ENCODE results near the gene CCM2L.
"Not testable (repeated sequence)": the region's sequence is repeated elsewhere in the genome, so short reads cannot be mapped to it uniquely, and the experiment has no call there.

The CCM2L gene

GRCh38 chr20:32029561-32029960 is 19.3 kb downstream of the CCM2L start:
- no CpG with 5 or more reads among the region's 11 CpGs for WGBS (ENCODE audit: extremely low coverage, insufficient coverage, insufficient read length)

GRCh38 chr20:32031007-32031958 is 21.0 kb downstream of the CCM2L start:
- WGBS (ENCODE audit: extremely low coverage, insufficient coverage, insufficient read length), result no CpG with 5 or more reads among the region's 59 CpGs
- Histone ChIP-seq H3K27ac (ENCODE audit: low read depth, low read length) (no peak overlapping the region), H3K9ac (ENCODE audit: low read length) (no peak overlapping the region), H4K8ac (ENCODE audit: low read depth, low read length) (no peak overlapping the region), H2BK12ac (ENCODE audit: low read length) (no peak overlapping the region), H3K4me3 (ENCODE audit: low read depth, low read length) (no peak overlapping the region), H3K9me3 (ENCODE audit: insufficient read depth, low read depth, low read length) (no peaks in the 10 kb centered on the region), H3K14ac (ENCODE audit: low read length) (no peak overlapping the region), H3K36me3 (ENCODE audit: control insufficient read depth in 1 of 2, insufficient read depth in 2 of 2, low read length in 2 of 2) (no peaks in the 10 kb centered on the region), H3K23ac (ENCODE audit: low read length) (no peak overlapping the region), H3K79me1 (ENCODE audit: low read length) (no peaks in the 10 kb centered on the region), H3K4me2 (ENCODE audit: low read length) (peak overlapping the region; percentile 32), H4K12ac (ENCODE audit: low read depth, low read length) (no peak overlapping the region), H4K91ac (ENCODE audit: low read depth, low read length) (no peak overlapping the region), H3K27me3 (ENCODE audit: insufficient read depth, low read length) (no peaks in the 10 kb centered on the region), H3K18ac (ENCODE audit: low read length) (no peak overlapping the region), H3K4ac (ENCODE audit: low read depth, low read length) (no peak overlapping the region), H2BK120ac (ENCODE audit: insufficient read depth, low read length, poor library complexity) (no peak overlapping the region), H2AK5ac (ENCODE audit: low read length) (no peak overlapping the region), H3K79me2 (ENCODE audit: control insufficient read depth, insufficient read depth, low read length, poor library complexity) (no peaks in the 10 kb centered on the region), H3K4me1 (ENCODE audit: control insufficient read depth in 1 of 2, insufficient read depth in 2 of 2, low read length in 2 of 2) (peaks cover 2 to 3% of the 10 kb centered on the region in 2 experiments), H2AFZ (ENCODE audit: insufficient read depth, low read length, poor library complexity) (peak overlapping the region; percentile 72), H2BK5ac (ENCODE audit: low read depth, low read length, poor library complexity) (no peak overlapping the region)
- peak; percentile 65 to 89 for DNase-seq

More at GRCh38 chr20:32029561-32029960, 19.3 kb downstream of the CCM2L start:
- Histone ChIP-seq H3K36me3 (ENCODE audit: control insufficient read depth in 1 of 2, insufficient read depth in 2 of 2, low read length in 2 of 2) (no peaks in the 10 kb centered on the region), H3K9ac (ENCODE audit: low read length) (no peak overlapping the region), H2BK12ac (ENCODE audit: low read length) (no peak overlapping the region), H3K27me3 (ENCODE audit: insufficient read depth, low read length) (no peaks in the 10 kb centered on the region), H3K14ac (ENCODE audit: low read length) (no peak overlapping the region), H3K27ac (ENCODE audit: low read depth, low read length) (no peak overlapping the region), H2BK120ac (ENCODE audit: insufficient read depth, low read length, poor library complexity) (no peak overlapping the region), H3K79me1 (ENCODE audit: low read length) (no peaks in the 10 kb centered on the region), H3K79me2 (ENCODE audit: control insufficient read depth, insufficient read depth, low read length, poor library complexity) (no peaks in the 10 kb centered on the region), H3K4me2 (ENCODE audit: low read length) (no peak overlapping the region), H3K4me1 (ENCODE audit: control insufficient read depth in 1 of 2, insufficient read depth in 2 of 2, low read length in 2 of 2) (peaks cover 2 to 3% of the 10 kb centered on the region in 2 experiments), H4K12ac (ENCODE audit: low read depth, low read length) (no peak overlapping the region), H2BK5ac (ENCODE audit: low read depth, low read length, poor library complexity) (no peak overlapping the region), H4K8ac (ENCODE audit: low read depth, low read length) (no peak overlapping the region), H3K9me3 (ENCODE audit: insufficient read depth, low read depth, low read length) (no peaks in the 10 kb centered on the region), H3K4ac (ENCODE audit: low read depth, low read length) (no peak overlapping the region), H2AFZ (ENCODE audit: insufficient read depth, low read length, poor library complexity) (no peak overlapping the region), H2AK5ac (ENCODE audit: low read length) (no peak overlapping the region), H3K4me3 (ENCODE audit: low read depth, low read length) (no peak overlapping the region), H4K91ac (ENCODE audit: low read depth, low read length) (no peak overlapping the region), H3K23ac (ENCODE audit: low read length) (no peak overlapping the region), H3K18ac (ENCODE audit: low read length) (no peak overlapping the region)
- no peak for DNase-seq

GRCh38 chr20:32033316-32033715 is 23.1 kb downstream of the CCM2L start:
- Histone ChIP-seq H2AFZ (ENCODE audit: insufficient read depth, low read length, poor library complexity) (no peak overlapping the region), H3K36me3 (ENCODE audit: control insufficient read depth in 1 of 2, insufficient read depth in 2 of 2, low read length in 2 of 2) (no peaks in the 10 kb centered on the region), H3K9me3 (ENCODE audit: insufficient read depth, low read depth, low read length) (peaks cover 2% of the 10 kb centered on the region), H3K18ac (ENCODE audit: low read length) (no peak overlapping the region), H3K14ac (ENCODE audit: low read length) (no peak overlapping the region), H3K79me2 (ENCODE audit: control insufficient read depth, insufficient read depth, low read length, poor library complexity) (no peaks in the 10 kb centered on the region), H2AK5ac (ENCODE audit: low read length) (no peak overlapping the region), H3K27me3 (ENCODE audit: insufficient read depth, low read length) (no peaks in the 10 kb centered on the region), H3K4me3 (ENCODE audit: low read depth, low read length) (no peak overlapping the region), H2BK12ac (ENCODE audit: low read length) (no peak overlapping the region), H3K9ac (ENCODE audit: low read length) (no peak overlapping the region), H3K4me1 (ENCODE audit: control insufficient read depth in 1 of 2, insufficient read depth in 2 of 2, low read length in 2 of 2) (peaks cover 2 to 3% of the 10 kb centered on the region in 2 experiments), H4K8ac (ENCODE audit: low read depth, low read length) (no peak overlapping the region), H2BK5ac (ENCODE audit: low read depth, low read length, poor library complexity) (no peak overlapping the region), H3K23ac (ENCODE audit: low read length) (no peak overlapping the region), H4K12ac (ENCODE audit: low read depth, low read length) (no peak overlapping the region), H2BK120ac (ENCODE audit: insufficient read depth, low read length, poor library complexity) (no peak overlapping the region), H3K27ac (ENCODE audit: low read depth, low read length) (no peak overlapping the region), H4K91ac (ENCODE audit: low read depth, low read length) (no peak overlapping the region), H3K4ac (ENCODE audit: low read depth, low read length) (no peak overlapping the region), H3K4me2 (ENCODE audit: low read length) (no peak overlapping the region), H3K79me1 (ENCODE audit: low read length) (no peaks in the 10 kb centered on the region)
- no peak for DNase-seq
- no CpG with 5 or more reads among the region's 2 CpGs for WGBS (ENCODE audit: extremely low coverage, insufficient coverage, insufficient read length)

- H4K91ac ChIP-seq (ENCODE audit: low read depth, low read length); H4K8ac ChIP-seq (ENCODE audit: low read depth, low read length); H3K14ac ChIP-seq (ENCODE audit: low read length); H3K4me1 ChIP-seq (ENCODE audit: control insufficient read depth in 1 of 2, insufficient read depth in 2 of 2, low read length in 2 of 2); H2AK5ac ChIP-seq (ENCODE audit: low read length); H3K9me3 ChIP-seq (ENCODE audit: insufficient read depth, low read depth, low read length); H3K23ac ChIP-seq (ENCODE audit: low read length); H3K27ac ChIP-seq (ENCODE audit: low read depth, low read length); H3K79me1 ChIP-seq (ENCODE audit: low read length); H3K36me3 ChIP-seq (ENCODE audit: control insufficient read depth in 1 of 2, insufficient read depth in 2 of 2, low read length in 2 of 2); H2BK12ac ChIP-seq (ENCODE audit: low read length); H3K18ac ChIP-seq (ENCODE audit: low read length); H2BK5ac ChIP-seq (ENCODE audit: low read depth, low read length, poor library complexity); H3K4me2 ChIP-seq (ENCODE audit: low read length); H3K79me2 ChIP-seq (ENCODE audit: control insufficient read depth, insufficient read depth, low read length, poor library complexity); H3K4me3 ChIP-seq (ENCODE audit: low read depth, low read length); H3K27me3 ChIP-seq (ENCODE audit: insufficient read depth, low read length); H4K12ac ChIP-seq (ENCODE audit: low read depth, low read length); H2AFZ ChIP-seq (ENCODE audit: insufficient read depth, low read length, poor library complexity); H3K4ac ChIP-seq (ENCODE audit: low read depth, low read length); H2BK120ac ChIP-seq (ENCODE audit: insufficient read depth, low read length, poor library complexity); H3K9ac ChIP-seq (ENCODE audit: low read length); DNase-seq: not testable (repeated sequence)
- no CpG with 5 or more reads among the region's 3 CpGs for WGBS (ENCODE audit: extremely low coverage, insufficient coverage, insufficient read length)
Observed at GRCh38 chr20:32033721-32034120, 23.5 kb downstream of the CCM2L start.
